Ectodermal cell (in vitro differentiated cells): Measurements from ENCODE around the gene FER1L5.

ENCODE experiments used
- H3K27ac ChIP-seq: 2 replicates; pipeline ENCODE4 v1.7.0; 2013; ENCODE audit warnings: mild to moderate bottlenecking, low read depth, low read length; ENCODE audit not compliant: insufficient read depth, poor library complexity, severe bottlenecking
- H3K27me3 ChIP-seq: 2 replicates; pipeline ENCODE4 v1.7.0; 2013; ENCODE audit warnings: mild to moderate bottlenecking, low read length; ENCODE audit not compliant: insufficient read depth, control insufficient read depth, poor library complexity, severe bottlenecking
- H3K36me3 ChIP-seq: one replicate; pipeline ENCODE4 v1.7.0; 2013; ENCODE audit warnings: low read length; ENCODE audit not compliant: control insufficient read depth, insufficient read depth
- H3K4me1 ChIP-seq: one replicate; pipeline ENCODE4 v1.7.0; 2013; ENCODE audit warnings: low read length; ENCODE audit not compliant: control insufficient read depth, insufficient read depth
- H3K4me3 ChIP-seq: 2 replicates; pipeline ENCODE4 v1.7.0; 2013; ENCODE audit warnings: low read depth, low read length, control low read depth; ENCODE audit not compliant: insufficient read depth
- H3K9me3 ChIP-seq: 2 replicates; pipeline ENCODE4 v1.7.0; 2013; ENCODE audit warnings: mild to moderate bottlenecking, low read length, moderate library complexity; ENCODE audit not compliant: control insufficient read depth
- WGBS, 2 experiments: methylation state at CpG; one replicate each; pipeline ENCODE4 v1.1.7; 2013; ENCODE audit warnings: missing lambda C conversion rate in 2 of 2; 5-methylcytosine and 5-hydroxymethylcytosine counted together

The FER1L5 gene

DNA sequence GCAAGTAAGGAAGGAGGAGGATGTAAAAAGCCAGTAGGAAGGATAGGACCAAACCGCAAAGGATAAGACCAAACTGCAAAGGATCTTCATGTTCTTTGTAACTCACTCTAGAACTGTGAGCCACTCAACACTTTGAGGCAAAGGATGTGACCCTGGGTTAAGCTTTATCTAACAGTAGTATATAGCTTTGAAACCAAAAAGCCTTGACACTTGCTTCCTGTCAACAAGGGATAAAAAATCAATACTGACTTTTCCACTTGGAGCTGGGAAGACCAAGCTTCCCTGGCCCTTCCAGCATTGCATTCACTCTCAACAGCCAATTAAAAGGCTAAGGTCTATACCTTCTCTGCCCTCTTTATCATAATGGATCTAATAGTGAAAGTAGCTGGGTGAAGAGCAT is 26.4 kb upstream of the FER1L5 start:
- Histone ChIP-seq H3K4me3 (no peak overlapping the region), H3K27ac (no peak overlapping the region), H3K4me1 (no peaks in the 10 kb centered on the region), H3K36me3 (peaks cover 41% of the 10 kb centered on the region), H3K9me3 (no peaks in the 10 kb centered on the region), H3K27me3 (no peaks in the 10 kb centered on the region)
- 92 to 97% methylated on average over 1 of the region's 1 CpG for WGBS, 2 experiments

DNA sequence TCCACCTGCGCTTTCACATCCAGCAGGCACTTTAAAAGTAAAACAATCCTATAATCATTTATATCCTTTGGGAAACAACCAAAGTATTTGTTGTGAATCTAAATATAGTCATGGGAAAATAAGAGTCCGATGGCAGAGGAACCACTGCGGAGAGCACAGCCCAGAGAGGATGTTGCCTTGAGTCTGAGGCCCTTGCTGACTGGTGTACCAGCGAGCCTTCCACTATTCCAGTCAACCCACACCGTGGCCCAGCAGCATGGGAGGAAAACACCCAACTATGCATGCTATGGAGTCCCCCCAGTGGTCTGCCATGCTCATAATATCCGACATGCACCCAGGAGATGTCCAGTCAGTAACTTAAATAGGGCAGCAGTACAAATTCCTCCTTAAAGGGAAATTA is 26.0 kb upstream of the FER1L5 start:
- no peak overlapping the region for H3K27ac ChIP-seq
- H3K36me3 ChIP-seq, result peaks cover 37% of the 10 kb centered on the region
- 93 to 95% methylated on average over 5 to 6 of the region's 6 CpGs for WGBS, 2 experiments
- no peaks in the 10 kb centered on the region for H3K27me3 ChIP-seq
- no peaks in the 10 kb centered on the region for H3K9me3 ChIP-seq
- H3K4me1 ChIP-seq, result no peaks in the 10 kb centered on the region
- no peak overlapping the region for H3K4me3 ChIP-seq

DNA sequence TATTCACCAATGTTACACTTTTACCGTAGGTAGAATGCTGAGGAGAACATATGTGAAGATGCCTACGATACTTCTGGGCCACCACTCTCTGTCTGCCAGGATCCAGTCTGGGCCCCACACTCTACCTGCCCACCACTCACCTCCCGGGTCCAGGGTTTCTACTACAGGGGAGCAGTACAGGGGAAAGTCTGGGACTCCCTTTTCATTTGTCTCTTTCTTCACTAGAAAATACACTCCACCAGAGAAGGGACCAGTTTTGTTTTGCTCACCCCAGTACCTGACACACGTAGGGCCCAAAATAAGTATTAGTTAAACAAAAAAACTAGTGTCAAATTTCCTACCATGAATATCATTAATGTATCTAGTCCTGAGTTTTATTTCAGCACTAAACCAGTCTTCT is 25.6 kb upstream of the FER1L5 start:
- Histone ChIP-seq H3K4me1 (no peaks in the 10 kb centered on the region), H3K9me3 (no peaks in the 10 kb centered on the region), H3K4me3 (no peak overlapping the region), H3K27ac (no peak overlapping the region), H3K27me3 (no peaks in the 10 kb centered on the region), H3K36me3 (peaks cover 33% of the 10 kb centered on the region)
- WGBS, 2 experiments, result 96 to 100% methylated on average over 4 of the region's 4 CpGs

GRCh38 chr2:96618596-96619283 is 23.8 kb upstream of the FER1L5 start:
- 91% methylated on average over 8 of the region's 8 CpGs for WGBS, 2 experiments
- H3K4me1 ChIP-seq, result no peaks in the 10 kb centered on the region
- H3K9me3 ChIP-seq, result no peaks in the 10 kb centered on the region
- H3K4me3 ChIP-seq, result no peak overlapping the region
- H3K36me3 ChIP-seq, result peaks cover 20% of the 10 kb centered on the region
- no peak overlapping the region for H3K27ac ChIP-seq
- H3K27me3 ChIP-seq, result no peaks in the 10 kb centered on the region

- peaks cover 5% of the 10 kb centered on the region for H3K36me3 ChIP-seq
- H3K4me1 ChIP-seq, result no peaks in the 10 kb centered on the region
- no peak overlapping the region for H3K4me3 ChIP-seq
- H3K9me3 ChIP-seq, result no peaks in the 10 kb centered on the region
- 83 to 90% methylated on average over 3 of the region's 3 CpGs for WGBS, 2 experiments
- no peaks in the 10 kb centered on the region for H3K27me3 ChIP-seq
- H3K27ac ChIP-seq, result no peak overlapping the region
Observed at GRCh38 chr2:96622544-96622943, 20.0 kb upstream of the FER1L5 start.

DNA sequence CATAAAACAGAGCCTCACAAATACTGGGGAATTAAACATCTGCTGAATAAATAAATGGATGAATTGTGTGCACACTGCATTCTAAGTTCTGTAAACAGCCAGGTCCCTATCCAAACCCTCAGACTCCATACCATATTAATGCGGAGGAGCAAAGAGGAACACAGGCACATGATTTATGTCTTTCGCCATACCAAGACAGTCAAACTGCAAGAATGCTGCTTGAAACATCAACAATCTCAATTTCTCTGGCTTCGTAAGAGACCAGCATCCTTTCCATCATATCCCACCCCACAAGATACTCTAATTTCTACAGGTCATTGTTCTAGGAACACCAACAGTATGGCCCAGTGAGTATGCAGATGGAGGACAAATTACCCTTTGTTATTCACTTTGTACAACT is 19.4 kb upstream of the FER1L5 start:
- WGBS, 2 experiments, result 93 to 96% methylated on average over 3 of the region's 3 CpGs
- no peak overlapping the region for H3K27ac ChIP-seq
- H3K27me3 ChIP-seq, result no peaks in the 10 kb centered on the region
- no peaks in the 10 kb centered on the region for H3K9me3 ChIP-seq
- no peaks in the 10 kb centered on the region for H3K4me1 ChIP-seq
- peaks cover under 1% of the 10 kb centered on the region for H3K36me3 ChIP-seq
- no peak overlapping the region for H3K4me3 ChIP-seq

DNA sequence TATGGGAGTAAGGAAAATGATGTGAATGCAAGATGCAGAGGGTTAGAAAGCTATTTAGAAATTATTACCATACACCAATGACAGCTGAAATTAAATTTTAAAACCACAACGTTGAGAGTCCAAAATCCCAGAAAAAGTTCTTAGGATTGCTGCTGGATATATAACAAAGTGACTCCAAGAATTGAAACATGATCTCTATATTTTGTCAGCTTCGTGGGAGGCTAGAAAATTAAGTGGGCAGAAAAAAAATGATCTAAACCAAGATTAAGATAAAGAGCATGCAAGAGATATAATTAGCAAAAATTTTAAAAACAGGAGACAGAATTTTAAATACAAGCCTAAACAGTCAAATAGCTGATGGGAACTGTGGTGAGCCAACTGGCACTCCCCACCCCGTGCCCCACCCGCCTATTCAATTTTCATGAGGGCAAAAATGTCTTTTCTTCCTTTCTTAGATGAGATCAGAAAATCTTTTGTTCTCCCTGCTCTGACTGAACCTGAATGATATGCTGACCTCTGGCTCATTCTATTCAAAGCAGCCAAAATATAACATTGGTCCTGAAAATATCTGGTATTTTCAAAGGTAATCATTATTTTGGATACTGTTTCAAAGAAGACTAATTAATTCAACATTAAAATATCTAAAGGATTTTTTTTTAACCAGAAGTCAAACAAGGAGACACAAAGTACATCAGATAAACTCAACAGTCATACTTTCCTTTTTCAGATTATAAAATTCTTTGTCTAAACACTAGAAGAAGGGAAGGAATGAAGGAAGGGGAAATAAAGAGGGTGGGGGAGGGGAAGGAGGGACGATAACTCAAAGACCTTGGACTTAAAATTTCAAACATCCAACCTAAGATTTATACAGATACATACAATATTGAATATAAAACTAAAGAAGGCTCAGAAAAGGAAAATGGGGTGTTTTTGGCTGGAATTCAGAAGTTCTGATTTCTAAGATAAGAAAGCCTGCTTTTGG is 16.7 kb upstream of the FER1L5 start:
- H3K27ac ChIP-seq, result no peak overlapping the region
- H3K4me3 ChIP-seq, result no peak overlapping the region
- H3K4me1 ChIP-seq, result no peaks in the 10 kb centered on the region
- no peaks in the 10 kb centered on the region for H3K27me3 ChIP-seq
- WGBS, 2 experiments, result 95% methylated on average over 3 to 4 of the region's 5 CpGs
- peaks cover 12% of the 10 kb centered on the region for H3K36me3 ChIP-seq
- H3K9me3 ChIP-seq, result no peaks in the 10 kb centered on the region

DNA sequence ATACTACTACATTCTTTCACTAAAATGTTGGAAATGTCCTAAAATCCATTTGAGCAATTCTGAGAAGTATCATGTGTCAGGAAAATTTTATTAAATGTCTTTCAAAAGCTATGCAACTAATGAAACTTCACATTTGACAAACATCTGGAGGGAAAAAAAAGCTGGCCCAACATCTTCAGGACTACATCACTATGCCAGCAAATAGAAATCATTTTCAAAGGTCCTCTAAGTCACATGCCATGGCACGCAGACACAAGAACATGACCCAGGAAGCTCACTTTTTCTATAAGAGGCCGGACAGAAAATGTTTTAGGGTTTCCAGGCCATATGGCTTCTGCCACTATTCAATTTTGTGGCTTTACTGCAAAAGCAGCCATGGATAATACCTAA is 16.0 kb upstream of the FER1L5 start:
- Histone ChIP-seq H3K4me1 (no peaks in the 10 kb centered on the region), H3K4me3 (no peak overlapping the region), H3K36me3 (peaks cover 19% of the 10 kb centered on the region), H3K27ac (no peak overlapping the region), H3K27me3 (no peaks in the 10 kb centered on the region), H3K9me3 (no peaks in the 10 kb centered on the region)
- 94% methylated on average over 2 of the region's 2 CpGs for WGBS, 2 experiments

- H3K4me1 ChIP-seq, result peaks cover 8% of the 10 kb centered on the region
- H3K36me3 ChIP-seq, result peaks cover 24% of the 10 kb centered on the region
- H3K27ac ChIP-seq, result no peak overlapping the region
- WGBS, 2 experiments, result 89 to 95% methylated on average over 4 of the region's 4 CpGs
- H3K27me3 ChIP-seq, result no peaks in the 10 kb centered on the region
- H3K9me3 ChIP-seq, result no peaks in the 10 kb centered on the region
- H3K4me3 ChIP-seq, result no peak overlapping the region
Observed at GRCh38 chr2:96631804-96632435, 10.6 kb upstream of the FER1L5 start.

GRCh38 chr2:96633641-96634040 is 8.9 kb upstream of the FER1L5 start:
- Histone ChIP-seq H3K27ac (no peak overlapping the region), H3K4me3 (no peak overlapping the region), H3K27me3 (no peaks in the 10 kb centered on the region), H3K36me3 (peaks cover 23% of the 10 kb centered on the region), H3K4me1 (peaks cover 11% of the 10 kb centered on the region), H3K9me3 (no peaks in the 10 kb centered on the region)
- 92 to 95% methylated on average over 9 of the region's 9 CpGs for WGBS, 2 experiments
